Thymus (tissue), 11 donors: Measurements from ENCODE around the gene SPHKAP. TPM values are rescaled to one million over a fixed set of nuclear protein-coding genes. Genes with fewer than 3 reads are reported as not detected.
"Not testable (repeated sequence)": the region's sequence is repeated elsewhere in the genome, so short reads cannot be mapped to it uniquely, and the experiment has no call there.

Experiments
- DNase-seq, 9 donors: peaks; one replicate each; pipeline ENCODE4 v3.0.0-alpha.2; 2013; ENCODE audit warnings: low spot score in 9 of 9, low read depth in 6 of 9, missing footprints in 1 of 9
- H3K27ac ChIP-seq, 2 donors: one replicate each; pipeline ENCODE4 v1.5.1; 2013; ENCODE audit warnings: control low read depth in 1 of 2, low read depth in 1 of 2, low read length in 1 of 2, mild to moderate bottlenecking in 1 of 2, moderate library complexity in 1 of 2
- H3K27me3 ChIP-seq, 2 donors: one replicate each; pipeline ENCODE4 v1.5.1; 2013; ENCODE audit warnings: low read length in 1 of 2; ENCODE audit not compliant: control insufficient read depth in 2 of 2, insufficient read depth in 1 of 2
- H3K36me3 ChIP-seq, 2 donors: one replicate each; pipeline ENCODE4 v1.5.1; 2013; ENCODE audit warnings: low read length in 1 of 2, mild to moderate bottlenecking in 1 of 2, moderate library complexity in 1 of 2; ENCODE audit not compliant: control insufficient read depth in 2 of 2, insufficient read depth in 2 of 2
- H3K4me1 ChIP-seq, 2 donors: one replicate each; pipeline ENCODE4 v1.5.1; 2013; ENCODE audit warnings: low read length in 2 of 2; ENCODE audit not compliant: control insufficient read depth in 2 of 2, insufficient read depth in 2 of 2
- H3K4me3 ChIP-seq, 2 donors: one replicate each; pipeline ENCODE4 v1.5.1; 2013; ENCODE audit warnings: low read length in 2 of 2, control low read depth in 1 of 2, mild to moderate bottlenecking in 1 of 2
- H3K9me3 ChIP-seq, 2 donors: one replicate each; pipeline ENCODE4 v1.5.1; 2013; ENCODE audit warnings: low read length in 1 of 2, mild to moderate bottlenecking in 1 of 2; ENCODE audit not compliant: control insufficient read depth in 2 of 2, insufficient read depth in 1 of 2
- WGBS: extraction: QIAGEN DNeasy Blood & Tissue Kit; methylation state at CpG from one replicate; pipeline ENCODE4 v1.1.7; 2013; 5-methylcytosine and 5-hydroxymethylcytosine counted together
- polyA plus RNA-seq: library from polyadenylated mRNA; stranded (reverse); fragments of 200-250 nt; gene quantifications from one replicate; pipeline ENCODE4 v1.2.3, GENCODE V29; 2013
- total RNA-seq: library from RNA; stranded (reverse); fragments of 120-200 nt; gene quantifications from one replicate; pipeline ENCODE4 v1.2.4, GENCODE V29; 2013
- donor health status: healthy.

SPHKAP gene
- total and polyA plus RNA-seq, 2 donors, result 0.55 to 1.4 TPM

DNA sequence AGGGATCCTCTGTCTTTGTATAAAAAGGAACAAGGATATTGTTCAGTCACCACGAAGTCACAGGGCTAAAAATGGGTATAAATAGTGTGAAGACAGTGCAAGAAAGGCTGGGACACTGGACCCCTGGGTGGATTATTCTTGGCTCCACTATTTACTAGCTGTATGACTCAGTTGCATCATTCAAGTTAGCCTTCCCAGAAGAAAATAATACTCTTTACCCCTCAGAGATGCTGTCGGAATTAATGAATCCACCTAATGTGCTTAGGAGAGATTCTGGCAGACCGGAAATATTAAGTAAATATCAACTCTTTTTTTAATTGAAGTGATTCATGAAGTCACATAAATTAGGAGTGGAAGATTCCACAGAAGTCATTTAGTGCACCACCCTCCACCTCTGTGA lies 98.9 kb downstream of the SPHKAP start:
- Histone ChIP-seq H3K36me3 (no peaks in the 10 kb centered on the region), H3K9me3 (peaks cover 0 to 15% of the 10 kb centered on the region in 2 donors), H3K27ac (no peak overlapping the region), H3K4me3 (no peak overlapping the region), H3K27me3 (no peaks in the 10 kb centered on the region), H3K4me1 (no peaks in the 10 kb centered on the region)
- DNase-seq, result no peak
- WGBS, result 83% methylated on average over 3 of the region's 3 CpGs

DNA sequence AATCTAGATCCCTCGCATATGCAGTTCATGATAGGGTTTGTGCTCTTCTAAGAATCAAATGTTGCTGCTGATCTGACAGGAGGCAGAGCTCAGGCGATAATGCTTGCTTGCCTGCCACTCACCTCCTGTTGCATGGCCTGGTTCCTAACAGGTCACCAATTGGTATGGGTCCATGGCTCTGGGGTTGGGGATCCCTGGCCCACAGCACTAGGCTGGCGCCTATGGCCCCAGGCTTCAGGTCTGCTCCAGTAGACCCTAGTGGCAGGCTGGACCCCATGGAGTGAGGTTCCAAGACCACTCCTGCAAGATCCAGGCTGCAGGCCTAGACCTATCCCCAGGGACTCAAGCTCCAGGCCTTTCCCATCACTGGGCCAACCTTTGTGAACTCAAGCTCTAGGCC lies 102.3 kb downstream of the SPHKAP start:
- Histone ChIP-seq H3K27me3 (no peaks in the 10 kb centered on the region), H3K4me3 (no peak overlapping the region), H3K36me3 (no peaks in the 10 kb centered on the region), H3K27ac (no peak overlapping the region), H3K9me3 (peaks cover 0 to 15% of the 10 kb centered on the region in 2 donors), H3K4me1 (no peaks in the 10 kb centered on the region)
- over 99% methylated on average over 3 of the region's 3 CpGs for WGBS
- no peak for DNase-seq

DNA sequence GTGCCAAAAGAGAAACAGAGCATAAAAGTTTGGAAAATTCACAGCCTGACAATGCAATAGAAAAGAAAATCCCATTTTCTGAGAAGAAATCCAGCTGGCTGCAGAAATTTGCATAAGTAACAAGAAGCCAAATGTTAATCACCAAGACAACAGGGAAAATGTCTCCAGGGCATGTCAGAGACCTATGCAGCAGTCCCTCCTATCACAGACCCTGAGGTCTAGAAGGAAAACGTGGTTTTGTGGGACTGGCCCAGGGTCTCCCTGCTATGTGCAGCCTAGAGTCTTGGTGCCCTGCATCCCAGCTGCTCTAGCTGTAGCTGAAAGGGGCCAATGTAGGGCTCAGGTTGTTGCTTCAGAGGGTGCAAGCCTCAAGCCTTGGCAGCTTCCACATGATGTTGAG lies 104.8 kb downstream of the SPHKAP start:
- not testable (repeated sequence) for DNase-seq, H3K27me3 ChIP-seq, H3K4me3 ChIP-seq, H3K36me3 ChIP-seq, H3K27ac ChIP-seq, H3K4me1 ChIP-seq
- WGBS, result 77% methylated on average over 1 of the region's 1 CpG
- peaks cover 0 to 15% of the 10 kb centered on the region in 2 donors for H3K9me3 ChIP-seq

DNA sequence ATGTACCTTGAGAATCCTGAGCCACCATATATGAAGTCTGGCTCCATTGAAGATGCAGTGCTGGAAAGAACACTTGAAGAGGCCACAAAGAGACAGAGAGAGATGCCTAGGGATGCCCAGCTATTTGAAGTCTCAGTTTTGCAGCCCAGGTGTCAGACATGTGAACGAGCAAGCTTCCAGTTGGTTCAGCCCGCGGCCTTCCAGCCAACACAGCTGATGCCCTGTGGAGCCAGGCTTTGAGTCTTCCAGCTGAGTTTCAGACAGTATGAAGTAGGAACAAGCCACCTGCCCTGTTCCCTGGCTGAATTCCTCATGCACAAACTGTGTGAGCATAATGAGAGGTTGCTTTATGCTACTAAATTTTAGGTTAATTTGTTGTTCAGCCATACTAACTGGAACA lies 108.8 kb downstream of the SPHKAP start:
- DNase-seq, result no peak
- Histone ChIP-seq H3K36me3 (no peaks in the 10 kb centered on the region), H3K27ac (no peak overlapping the region), H3K4me1 (no peaks in the 10 kb centered on the region), H3K4me3 (no peak overlapping the region), H3K9me3 (peaks cover 0 to under 1% of the 10 kb centered on the region in 2 donors), H3K27me3 (no peaks in the 10 kb centered on the region)
- WGBS, result 91% methylated on average over 3 of the region's 3 CpGs

DNA sequence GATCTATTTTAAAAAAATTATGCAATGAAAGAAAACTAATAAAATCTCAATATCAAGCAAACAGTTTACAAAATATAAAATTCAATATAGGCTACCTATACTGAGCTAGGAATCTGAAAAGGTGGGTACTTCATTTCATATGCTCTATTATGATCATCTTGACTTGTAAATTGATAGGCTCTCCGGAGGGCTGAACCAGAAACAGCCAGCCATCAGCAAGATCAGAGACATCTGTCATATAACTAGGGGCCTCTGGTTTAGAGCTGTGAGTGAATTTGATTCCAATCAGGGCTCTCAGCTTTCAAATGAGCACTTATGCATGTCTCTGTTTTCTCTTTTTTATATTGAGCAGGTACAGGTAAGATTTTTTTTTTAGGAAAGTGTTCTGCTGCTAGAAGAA lies 114.2 kb downstream of the SPHKAP start:
- Histone ChIP-seq H3K4me1 (no peaks in the 10 kb centered on the region), H3K36me3 (no peaks in the 10 kb centered on the region), H3K27me3 (no peaks in the 10 kb centered on the region), H3K27ac (no peak overlapping the region), H3K4me3 (no peak overlapping the region), H3K9me3 (no peaks in the 10 kb centered on the region)
- WGBS, result 82% methylated on average over 1 of the region's 1 CpG
- DNase-seq, result no peak

DNA sequence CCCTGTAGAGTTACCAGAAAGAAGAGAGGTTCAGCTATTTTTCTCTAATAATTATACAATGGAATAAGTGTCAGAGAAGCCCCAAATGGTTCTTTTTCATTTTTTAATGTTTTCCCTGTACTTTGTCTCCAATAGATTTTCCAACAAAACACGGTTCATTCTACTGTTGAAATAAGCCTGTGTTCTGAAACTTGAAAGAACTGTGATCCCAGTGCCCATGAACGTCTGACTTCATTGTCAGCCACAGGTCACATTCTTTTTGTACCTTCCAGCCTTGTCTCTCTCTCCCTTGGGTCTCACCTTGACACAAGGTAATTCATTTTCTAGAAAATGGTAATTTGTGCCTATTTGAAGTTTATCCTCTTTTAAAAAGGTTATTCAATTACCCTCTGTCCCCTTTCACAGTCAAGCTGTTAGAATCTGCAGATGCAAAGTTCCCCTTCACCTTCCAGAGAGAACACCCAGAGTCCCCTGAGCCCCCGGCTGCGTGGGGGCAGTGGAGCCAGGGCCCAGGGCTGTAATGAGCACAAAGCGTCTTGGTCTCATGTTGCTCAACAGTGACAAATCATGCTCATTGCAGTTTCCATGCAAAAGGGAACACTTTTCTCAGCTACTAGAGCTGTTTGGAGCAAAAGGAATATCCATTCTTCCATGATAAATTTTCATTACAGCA lies 115.2 kb downstream of the SPHKAP start:
- Histone ChIP-seq H3K4me3 (no peak overlapping the region), H3K4me1 (no peaks in the 10 kb centered on the region), H3K36me3 (no peaks in the 10 kb centered on the region), H3K27ac (no peak overlapping the region), H3K9me3 (no peaks in the 10 kb centered on the region), H3K27me3 (no peaks in the 10 kb centered on the region)
- WGBS, result 71% methylated on average over 5 of the region's 5 CpGs
- DNase-seq, result no peak

DNA sequence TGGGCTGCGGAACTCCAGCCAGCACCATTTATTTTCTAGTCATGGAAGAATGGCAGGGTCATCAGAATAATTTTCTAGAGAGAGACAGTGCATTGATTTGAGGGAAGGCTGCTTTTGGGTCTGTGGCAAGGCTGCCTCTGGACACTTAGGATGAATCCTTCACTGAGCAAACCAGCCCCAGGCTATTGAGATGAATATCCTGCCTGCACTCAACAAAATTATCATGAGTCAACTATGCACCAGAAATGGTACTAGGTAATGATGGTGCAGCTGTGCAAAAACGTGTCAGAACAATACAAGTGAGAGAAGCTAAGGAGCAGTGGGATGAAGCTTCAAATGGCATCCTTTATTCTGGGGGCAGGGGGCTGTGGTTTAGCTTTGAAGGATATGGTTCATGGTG lies 115.8 kb downstream of the SPHKAP start:
- Histone ChIP-seq H3K4me1 (no peaks in the 10 kb centered on the region), H3K9me3 (no peaks in the 10 kb centered on the region), H3K36me3 (no peaks in the 10 kb centered on the region), H3K27me3 (no peaks in the 10 kb centered on the region), H3K27ac (no peak overlapping the region), H3K4me3 (no peak overlapping the region)
- DNase-seq, result no peak
- WGBS, result 72% methylated on average over 2 of the region's 2 CpGs

DNA sequence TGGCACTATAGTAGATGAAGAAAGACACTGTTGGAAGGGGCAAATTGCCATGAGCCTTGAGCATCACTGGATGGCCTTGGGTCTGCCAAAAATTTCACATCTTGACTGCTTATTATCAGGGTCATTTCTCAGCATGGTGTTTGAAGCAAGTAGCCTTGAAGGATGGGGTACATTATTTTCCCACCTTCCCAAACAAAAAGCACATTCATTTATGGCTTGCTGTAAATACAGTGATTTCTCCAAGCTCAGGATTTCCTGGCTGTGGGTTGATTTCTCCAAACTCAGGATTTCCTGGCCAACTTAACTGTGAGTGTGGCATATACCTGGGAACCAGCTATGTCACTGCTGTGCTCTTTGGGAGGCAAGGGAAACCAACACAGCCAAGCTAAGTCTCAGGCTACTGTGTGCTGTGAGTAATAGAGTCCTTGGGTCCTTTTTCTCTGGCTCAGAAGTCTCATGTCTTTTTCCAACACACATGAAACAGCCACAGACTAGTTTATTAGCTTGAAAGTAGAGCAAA lies 116.6 kb downstream of the SPHKAP start:
- Histone ChIP-seq H3K27me3 (no peaks in the 10 kb centered on the region), H3K9me3 (no peaks in the 10 kb centered on the region), H3K36me3 (no peaks in the 10 kb centered on the region), H3K4me1 (no peaks in the 10 kb centered on the region), H3K27ac (no peak overlapping the region), H3K4me3 (no peak overlapping the region)
- DNase-seq, result no peak

DNA sequence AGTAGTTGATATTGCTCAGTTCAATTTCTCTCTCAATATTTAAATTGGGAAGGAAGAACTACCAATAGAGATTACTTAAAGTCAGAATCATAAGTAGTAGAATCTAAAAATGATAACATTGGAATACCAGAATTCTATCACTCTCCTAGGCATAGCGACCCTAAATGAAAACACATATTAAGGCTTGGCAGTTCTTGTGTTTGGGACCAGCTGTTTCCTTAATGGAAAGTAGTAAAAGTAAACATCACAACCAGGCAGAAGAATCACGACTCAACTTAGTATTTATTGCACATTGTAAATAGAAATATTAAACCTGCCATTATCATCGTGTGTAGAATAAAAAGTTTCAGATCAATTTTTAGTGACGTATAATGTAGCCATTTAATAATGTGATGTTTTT lies 117.5 kb downstream of the SPHKAP start:
- no peak overlapping the region for H3K4me3 ChIP-seq
- H3K36me3 ChIP-seq, result no peaks in the 10 kb centered on the region
- 91% methylated on average over 4 of the region's 4 CpGs for WGBS
- no peak overlapping the region for H3K27ac ChIP-seq
- no peaks in the 10 kb centered on the region for H3K4me1 ChIP-seq
- no peak for DNase-seq
- no peaks in the 10 kb centered on the region for H3K9me3 ChIP-seq
- H3K27me3 ChIP-seq, result no peaks in the 10 kb centered on the region
